LHCN-M2 (cell line): ENCODE data around the gene TGFBR2. TPM values are rescaled to one million over a fixed set of nuclear protein-coding genes. Genes with fewer than 3 reads are reported as not detected.

ENCODE experiments used
- DNase-seq: peaks from one replicate; pipeline ENCODE4 v3.0.0-alpha.2; 2012; ENCODE audit warnings: low read depth
- total RNA-seq: library from RNA; depleted of rRNA; stranded (reverse); fragments of >200 nt; gene quantifications from 2 replicates; pipeline ENCODE4 v1.2.3, GENCODE V29; 2014

The TGFBR2 gene
- total RNA-seq, 1 experiment from 2014 or later, result 330 TPM

DNA sequence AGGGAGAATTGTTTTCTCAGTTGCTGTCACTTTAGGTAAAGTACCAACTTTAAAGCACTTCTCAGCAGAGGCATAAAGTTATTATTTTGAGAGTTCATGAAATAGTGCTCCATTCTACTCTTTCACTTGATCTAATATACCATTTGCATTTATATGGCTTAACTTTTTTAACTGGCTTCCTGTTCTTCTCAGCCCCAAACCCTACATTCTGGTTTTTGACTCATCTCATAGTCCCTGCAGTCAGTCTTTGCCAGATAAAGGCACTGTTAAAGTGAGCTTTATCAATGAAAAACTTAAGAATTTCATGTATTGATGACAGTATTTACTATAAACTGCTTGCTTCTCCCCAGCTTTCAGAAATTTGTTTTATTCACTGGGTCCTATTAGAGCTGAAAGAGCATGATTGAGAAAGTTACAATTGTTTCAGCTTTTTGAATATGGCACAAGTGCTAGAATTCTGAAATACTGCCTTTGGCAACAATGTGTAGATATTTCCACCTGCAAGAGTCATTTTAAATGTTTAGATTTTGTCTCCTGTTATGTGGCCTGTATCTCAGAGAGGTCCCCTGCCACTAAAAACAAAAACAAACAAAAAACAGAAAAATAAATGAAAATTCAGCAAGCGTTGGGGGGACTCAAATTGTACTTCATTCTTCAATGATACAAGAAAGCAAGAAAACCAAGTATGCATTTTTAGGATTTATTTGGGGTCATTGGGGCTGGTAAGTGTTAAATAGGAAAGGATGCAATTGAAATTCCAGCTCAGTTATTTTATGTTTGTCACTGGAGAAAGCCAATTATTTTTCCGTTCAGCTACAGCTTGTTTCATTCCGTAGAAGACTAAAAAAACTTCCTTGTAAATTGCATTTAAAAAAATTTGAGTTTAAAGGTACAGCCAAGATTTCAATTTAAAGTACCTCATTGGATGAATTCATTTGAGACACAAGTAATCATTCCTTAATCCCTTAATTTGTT, 28.6 kb downstream of the TGFBR2 start:
- DNase-seq, result no peak

DNA sequence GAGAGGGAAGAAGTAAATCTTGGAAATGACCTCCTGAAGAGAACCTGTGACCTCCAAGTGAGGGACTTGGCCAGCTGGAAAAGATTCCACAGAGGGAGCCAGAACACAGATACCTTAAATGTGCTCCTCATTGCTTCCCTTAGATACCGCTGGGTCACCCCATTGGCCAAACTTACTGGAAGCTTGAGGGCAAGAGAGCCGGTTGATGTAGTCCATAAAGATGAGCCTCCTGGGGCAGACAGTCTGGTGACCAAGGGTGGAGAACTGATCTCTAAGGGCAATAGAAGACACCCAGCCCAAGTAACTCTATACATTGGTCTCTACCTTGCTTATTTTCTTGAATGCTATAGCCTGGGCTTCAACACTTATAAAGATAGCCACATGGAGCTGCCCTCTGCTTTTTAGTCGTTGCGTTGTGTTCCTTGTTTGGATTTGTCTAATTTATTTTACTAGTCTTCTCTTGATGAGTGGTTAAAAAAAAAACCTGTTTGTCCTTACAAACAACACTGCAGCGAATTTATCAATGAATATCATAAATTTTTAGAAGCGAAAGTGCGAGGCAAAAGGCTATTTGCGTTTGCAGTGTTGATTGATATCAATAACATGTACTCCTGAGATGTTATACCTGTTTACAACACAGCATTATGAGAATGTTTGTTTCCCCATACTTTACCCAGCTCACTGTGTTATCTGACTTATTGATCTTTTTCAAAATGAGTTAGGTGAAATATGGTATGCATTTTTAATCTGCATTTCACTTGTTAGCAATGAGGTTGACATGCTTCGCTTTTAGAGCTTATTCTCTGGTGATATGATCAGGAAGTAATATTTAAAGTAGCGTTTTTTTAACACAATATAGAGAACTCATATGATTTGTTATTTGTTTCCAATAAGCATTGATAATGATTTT, 31.2 kb downstream of the TGFBR2 start:
- no peak for DNase-seq

DNA sequence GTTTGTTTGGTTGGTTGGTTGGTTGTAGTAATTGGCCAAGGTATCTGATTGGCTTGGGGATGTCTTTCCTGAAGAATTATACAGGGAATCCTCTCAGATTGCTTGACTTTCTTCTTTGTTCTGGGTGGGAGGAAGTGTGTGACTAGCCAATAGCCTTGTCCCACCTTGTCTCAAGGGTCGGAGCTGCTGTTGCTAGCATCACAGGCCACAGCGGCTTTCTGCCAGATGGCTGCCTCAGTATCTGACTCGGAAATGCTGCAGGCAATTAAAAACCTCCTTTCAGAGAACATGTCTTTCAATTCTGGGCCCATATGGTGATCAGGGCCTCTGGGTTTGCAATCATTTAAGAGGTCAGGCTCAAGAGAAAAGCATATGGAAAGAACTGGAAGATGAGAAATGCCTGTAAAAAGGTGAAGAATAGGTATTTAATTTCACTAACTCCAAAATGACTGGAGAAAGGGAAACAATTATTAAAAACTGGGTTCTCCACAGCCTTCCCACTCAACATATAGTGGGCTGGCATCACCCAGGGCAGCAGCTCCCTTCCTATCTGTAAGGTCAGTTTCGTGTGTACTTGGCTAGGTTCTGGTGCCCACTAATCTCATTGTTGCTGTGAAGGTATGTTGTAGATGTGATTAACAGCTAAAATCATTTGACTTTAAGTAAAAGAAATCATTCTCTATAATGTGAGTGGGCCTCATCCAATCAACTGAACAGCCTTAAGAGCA, 32.4 kb downstream of the TGFBR2 start:
- DNase-seq, result no peak

DNA sequence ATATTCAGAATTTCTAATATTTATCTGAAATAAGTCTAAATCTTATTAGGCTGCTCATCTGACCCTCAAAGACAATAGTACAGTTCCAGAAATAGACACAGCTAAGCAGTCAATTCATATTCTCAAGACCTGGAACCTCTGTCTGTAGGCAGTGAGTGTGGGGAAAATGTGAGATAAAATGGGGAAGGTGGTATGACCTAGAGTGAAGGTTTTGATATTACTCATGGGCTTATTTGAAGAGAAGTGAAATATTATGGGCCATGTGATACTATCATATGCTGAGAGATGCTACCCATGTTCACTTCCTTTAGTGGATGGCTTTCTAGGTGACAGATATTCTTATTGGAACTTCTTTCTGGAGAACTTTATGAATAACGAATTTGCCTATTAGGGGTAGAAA, 33.5 kb downstream of the TGFBR2 start:
- no peak for DNase-seq

DNA sequence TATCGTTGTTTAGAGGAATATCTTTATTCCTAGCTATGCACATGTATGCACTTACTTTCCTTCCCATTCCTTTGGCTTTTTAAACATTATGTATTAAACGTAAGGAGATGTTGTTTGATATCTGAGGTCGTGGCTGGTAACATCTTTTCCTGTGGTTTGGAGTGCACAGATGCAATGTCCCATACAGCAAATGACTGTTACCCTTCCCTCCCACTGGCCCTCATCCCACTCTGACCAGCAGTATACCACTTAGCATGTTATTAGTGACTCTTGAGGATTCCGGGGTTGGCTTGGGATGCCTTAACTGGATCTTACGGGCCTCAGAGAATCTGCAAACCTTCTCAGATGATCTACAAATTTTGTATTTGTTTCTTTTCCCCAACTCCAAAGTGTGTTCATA, 34.5 kb downstream of the TGFBR2 start:
- no peak for DNase-seq

DNA sequence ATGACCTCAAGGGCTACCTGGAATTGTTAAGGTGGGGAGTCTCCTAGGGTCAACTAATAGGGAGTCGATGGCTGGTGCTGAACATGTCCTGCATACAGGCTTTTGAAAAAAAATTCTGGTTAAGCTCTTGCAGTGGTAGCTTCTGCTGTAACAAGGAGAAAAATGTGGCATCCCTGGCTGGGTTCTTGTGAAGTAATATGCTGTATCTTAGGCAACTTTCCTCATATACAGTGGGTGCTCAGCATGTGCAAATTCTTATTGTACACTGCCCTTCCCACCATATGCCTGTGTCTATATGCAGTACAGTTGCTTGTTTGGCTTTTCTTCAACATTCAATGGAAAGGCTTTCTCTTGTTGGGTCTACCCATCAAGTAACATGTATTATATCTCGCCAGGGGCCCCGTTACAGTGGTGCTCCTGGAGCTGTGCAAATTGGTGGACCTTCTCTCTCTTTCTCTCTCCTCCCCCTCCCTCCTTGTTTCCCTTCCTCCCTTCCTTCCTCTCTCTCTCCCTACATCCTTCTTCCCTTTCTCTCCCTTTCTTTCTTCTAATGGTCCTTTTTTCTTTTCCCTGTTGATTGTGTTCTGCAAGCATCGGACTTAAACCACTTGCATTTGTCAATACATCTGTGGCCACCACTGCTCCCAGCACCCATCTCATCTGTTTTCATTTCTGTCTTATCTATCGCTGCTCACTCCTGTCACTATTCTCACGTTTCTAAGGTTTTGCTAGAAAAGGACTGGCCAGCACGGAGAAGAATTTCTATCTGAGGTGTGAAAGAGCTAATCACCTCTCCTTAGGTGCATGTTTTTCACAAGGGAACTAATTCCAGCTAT, 35.2 kb downstream of the TGFBR2 start:
- DNase-seq, result no peak

DNA sequence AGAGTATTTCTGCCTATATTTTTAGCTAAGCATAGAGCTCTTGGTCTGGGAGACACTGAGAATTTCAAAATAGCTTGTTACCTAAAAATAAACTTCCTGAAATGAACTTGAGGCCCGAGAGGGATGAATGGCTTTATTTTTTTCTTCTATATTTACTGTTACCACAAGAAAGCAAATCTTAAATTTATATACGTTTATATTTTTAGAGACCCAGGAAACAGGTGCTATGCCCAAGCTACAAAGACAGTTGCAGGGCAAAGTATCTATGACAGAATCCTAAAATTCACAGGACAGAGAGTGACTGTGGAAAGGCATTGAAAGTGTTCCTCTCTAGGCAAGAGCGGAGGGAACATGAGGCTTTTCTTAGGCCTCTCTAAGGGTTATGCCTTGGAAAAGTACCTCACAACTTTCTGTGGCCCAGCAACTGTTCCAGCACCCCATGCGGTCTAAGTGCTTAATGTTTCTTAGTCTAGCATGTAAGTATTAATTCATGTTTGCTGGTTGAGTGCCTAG, 36.5 kb downstream of the TGFBR2 start:
- no peak for DNase-seq

DNA sequence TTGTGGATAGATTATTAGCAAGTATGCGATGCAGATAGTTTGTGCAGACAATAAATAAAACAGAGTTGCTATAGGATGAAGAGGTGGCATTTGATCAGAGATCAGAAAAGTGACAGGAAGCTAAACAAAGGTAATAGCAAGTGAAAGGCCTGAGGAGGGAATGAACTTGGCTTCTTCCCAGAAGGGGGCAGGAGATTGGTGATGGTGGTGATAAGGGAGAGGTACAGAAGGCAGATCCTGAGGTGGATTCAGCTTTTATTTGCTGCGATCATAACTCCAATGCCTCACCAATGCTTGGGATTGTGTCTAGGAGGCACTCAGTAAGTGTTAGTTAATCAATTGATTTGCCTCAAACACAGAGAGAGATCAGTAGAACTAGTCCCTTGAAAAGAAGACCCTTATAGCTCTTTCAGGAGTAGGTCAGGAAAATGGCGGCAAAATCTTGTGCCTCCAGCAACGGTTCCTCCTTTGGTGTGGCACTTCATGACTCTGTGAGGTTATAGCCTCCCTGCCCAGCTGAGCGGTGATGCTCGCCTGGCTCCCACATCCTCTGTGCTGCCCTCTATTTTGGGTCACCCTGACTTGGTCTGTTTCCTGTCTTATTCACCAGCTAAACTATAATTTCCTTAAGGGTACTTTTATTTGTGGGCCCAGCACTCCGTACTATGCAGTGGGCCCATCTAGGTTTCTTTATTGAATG, 37.5 kb downstream of the TGFBR2 start:
- DNase-seq, result no peak

DNA sequence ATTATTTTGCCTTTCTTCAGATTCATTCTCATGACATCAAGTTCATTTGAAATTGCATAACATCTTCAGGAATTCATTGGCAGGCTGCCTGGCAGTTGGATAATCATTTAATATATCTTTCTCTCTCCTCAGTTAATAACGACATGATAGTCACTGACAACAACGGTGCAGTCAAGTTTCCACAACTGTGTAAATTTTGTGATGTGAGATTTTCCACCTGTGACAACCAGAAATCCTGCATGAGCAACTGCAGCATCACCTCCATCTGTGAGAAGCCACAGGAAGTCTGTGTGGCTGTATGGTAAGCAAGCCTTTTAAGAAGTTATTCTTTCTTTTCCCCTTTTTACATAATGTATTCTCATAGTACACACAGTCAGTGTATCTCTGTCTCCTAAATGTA, 38.2 kb downstream of the TGFBR2 start:
- DNase-seq, result peak; percentile 53

DNA sequence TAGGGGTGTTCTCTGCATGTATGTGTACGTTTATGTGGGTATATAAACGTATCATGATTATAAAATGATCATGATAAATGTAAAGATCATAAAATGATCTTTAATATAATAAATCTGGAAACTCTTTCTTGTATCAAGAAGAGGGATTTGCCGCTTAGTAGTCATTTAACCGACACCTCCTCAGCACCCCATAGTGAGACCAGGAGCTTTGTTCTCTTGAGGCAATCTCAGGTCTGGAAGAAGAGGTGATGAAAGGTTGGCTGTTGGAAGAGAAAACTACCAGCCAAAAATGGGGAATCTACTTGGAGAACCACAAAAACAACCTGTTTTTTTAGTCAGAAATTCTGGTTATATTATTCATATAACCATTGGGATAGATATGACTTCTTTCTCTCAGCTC, 38.7 kb downstream of the TGFBR2 start:
- no peak for DNase-seq

DNA sequence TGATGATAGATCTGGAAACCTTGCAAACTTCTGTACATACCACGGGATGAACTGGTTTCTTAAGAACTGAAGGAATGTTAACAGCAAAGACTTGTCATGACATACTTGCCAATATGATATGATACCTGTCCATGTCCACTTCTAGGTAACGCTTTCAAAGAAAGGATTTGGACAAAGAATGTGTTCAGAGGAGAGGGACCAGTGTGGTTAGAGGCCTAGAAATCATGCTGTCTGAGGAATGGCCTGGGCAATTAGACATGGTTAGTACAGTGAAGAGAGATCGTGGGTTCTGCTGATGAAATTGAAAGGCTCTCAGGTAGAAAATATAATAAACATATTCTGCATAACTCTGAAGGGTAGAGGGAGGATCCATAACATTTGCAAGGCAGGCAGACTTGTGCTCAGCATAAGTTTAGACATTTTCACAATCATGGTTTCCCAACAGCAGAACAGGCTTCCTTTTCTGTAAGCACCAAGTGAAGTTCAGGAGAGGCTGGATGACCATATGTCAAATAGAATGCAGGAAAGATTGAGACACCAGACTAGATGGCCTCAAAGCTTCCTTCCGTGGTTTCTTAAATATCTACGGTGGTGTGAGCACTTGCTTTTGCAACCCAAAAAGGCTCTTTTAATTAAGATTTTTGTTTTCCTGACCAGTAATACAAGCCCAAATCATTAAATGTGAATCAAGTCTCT, 39.9 kb downstream of the TGFBR2 start:
- no peak for DNase-seq

DNA sequence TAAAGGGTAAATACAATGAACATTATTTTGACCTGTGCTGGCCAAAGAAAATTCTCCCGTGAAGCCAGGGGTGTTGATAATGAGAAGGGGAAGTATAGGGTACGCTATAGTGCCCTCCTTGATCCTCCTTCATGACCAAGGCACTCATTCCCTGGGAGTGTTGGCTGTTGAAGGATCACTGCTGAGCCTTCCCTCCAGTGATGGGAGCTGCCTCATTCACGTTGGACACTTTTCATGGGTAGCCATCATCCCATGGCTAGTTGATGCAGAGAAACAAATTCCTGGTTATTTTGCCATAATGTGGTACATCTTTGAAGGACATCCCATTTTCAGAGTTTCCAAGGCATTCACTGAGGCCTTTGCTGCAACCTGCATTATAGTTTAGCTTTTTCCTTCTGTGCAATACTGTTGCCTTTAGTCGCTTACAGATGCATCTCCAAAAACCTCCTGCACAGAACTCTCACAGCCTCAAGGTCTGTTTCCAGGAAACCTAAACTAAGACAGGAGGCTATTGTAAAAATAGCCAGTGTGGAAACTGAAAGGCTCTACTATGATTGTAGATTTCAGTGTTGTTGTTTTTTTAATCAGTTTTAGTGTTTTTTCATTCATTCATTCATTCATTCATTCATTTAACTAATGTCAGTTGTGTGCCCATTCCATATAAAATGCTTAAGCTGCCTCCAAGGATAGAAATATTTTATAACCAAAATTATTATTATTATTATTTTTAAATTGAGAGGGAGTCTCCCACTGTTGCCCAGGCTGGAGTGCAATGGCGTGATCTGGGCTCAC, 40.8 kb downstream of the TGFBR2 start:
- DNase-seq, result no peak

DNA sequence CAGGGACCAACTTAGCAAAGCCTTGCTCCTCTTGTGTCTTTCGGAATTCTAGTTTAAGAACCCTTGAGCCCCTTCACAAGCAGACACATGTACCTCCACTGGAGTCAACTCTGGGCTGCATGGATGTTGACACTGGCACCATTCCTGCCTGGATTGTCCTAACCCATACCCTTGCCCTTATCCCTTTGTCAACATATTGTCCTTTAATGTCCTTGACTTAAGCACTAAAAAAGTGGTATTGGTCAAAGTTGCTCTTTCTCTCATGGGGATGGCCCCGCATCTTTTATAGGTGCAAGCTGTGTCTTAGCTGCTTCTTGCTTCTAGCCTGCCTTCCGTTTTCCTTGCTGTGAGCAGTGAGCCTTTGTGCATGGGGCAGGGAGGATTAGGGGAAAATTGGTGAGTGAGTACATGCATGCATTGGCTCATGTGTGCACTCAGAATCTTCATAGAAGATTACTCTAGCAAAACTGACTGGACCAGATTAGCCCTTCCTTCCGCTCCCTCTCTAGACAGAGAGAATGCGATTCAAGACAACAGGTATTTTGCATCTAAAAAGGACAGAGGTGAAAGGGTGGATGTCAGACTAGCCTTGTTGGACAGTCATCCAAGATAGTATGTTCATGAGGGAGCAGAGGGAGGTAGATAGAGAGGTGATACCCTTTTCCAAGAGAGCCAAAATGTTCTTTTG, 42.4 kb downstream of the TGFBR2 start:
- DNase-seq, result no peak

DNA sequence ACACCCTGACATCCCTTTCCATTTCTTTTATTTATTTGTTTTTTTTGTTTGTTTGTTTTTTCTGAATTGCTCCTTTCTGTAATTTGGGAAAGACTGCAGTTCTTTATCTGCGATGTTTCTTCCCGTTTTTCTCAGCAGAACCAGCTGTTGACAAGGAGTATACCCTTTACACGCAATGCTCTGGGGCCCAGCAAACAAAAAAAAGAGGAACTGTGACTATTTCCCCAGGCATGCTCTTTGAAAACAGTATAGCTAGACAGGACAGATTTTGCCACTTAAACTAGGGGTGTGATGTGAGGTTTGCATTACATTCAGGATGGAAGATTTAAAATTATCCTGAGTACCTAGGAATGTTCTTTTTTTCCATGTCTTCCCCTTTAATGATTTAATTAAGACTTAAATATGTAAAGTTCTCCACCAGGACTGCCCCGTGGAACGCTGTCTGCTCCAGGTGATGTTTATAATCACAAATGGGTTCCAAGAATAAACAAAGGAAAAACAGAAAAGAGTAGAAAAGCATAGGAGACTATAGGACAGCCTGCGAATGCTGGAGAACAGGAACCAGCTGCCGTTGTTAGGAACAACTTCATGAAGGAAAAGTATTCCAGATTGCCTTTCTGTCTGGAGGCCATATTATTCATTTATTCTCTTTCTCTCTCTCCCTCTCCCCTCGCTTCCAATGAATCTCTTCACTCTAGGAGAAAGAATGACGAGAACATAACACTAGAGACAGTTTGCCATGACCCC, 43.3 kb downstream of the TGFBR2 start:
- DNase-seq, result no peak

DNA sequence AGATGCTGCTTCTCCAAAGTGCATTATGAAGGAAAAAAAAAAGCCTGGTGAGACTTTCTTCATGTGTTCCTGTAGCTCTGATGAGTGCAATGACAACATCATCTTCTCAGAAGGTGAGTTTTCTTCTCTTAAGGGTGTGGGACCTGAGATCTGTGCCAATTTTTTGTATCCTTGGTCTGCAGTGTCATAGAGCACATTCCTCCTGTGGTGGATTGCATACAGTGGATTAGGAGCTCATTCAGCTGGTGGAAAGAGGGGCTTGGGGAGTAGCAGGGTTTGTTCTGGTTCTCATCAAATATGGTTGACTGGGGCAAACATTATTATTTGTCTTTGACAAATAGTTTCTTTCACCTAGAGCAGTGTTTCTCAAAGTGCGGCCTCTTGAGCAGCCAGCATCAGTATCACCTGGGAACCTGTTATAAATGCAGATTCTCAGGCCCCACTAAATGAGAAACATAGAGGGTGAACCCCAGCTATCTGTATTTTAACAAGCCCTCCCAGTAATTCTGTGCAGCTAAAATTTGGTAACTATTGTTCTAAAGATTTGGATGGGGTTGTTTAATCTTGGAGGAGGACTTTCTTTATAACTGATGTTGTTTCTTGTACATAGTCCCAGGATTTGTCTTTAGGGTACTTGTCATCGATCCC, 44.1 kb downstream of the TGFBR2 start:
- DNase-seq, result no peak

DNA sequence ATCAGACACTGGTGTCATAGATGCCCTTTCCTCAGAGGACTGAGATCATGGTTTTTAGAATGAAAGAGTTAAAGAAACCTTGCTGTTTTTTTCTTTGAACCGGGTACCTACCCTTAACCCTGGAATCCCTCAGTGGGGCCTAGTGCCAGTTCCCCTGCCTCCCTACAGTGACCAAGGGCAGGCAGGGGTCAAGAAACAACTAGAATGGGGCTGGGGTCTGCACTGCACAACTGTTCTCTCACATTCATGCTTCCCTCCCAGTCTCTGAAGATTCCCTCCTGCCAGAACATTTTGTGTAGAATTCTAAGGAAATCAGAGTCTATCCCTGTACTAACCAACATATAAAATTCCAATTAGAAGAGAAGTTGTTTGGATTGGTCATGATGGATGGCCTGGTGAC, 47.9 kb downstream of the TGFBR2 start:
- DNase-seq, result no peak
